HepG2 (cell line): ENCODE results near the gene DUOXA2. TPM values are rescaled to one million over a fixed set of nuclear protein-coding genes. Genes with fewer than 3 reads are reported as not detected.
A peak's percentile ranks its signal among the peaks of the same experiment; 100 is the strongest.

Source experiments
- ATAC-seq: fragments of 200-7000 bp; cut with Tn5 transposase; 3 replicates; pipeline ENCODE4 v1.9.1; 2020; ENCODE audit warnings: mild to moderate bottlenecking, moderate library complexity
- BruUV-seq: library from RNA; stranded (reverse); fragments of 400-500 nt; replicated peaks from 2 replicates; lab custom pipeline; 2021; lab: Mats Ljungman, UMichigan
- CTCF ChIA-PET: fragments of 300-600 bp; formaldehyde crosslinking; extraction: SDS; loops from one replicate; lab custom pipeline; 2021; ENCODE audit warnings: low total read pairs, inconsistent platforms, low intra/inter-chr PET ratio; lab: Yijun Ruan, JAX
- POLR2A ChIA-PET: fragments of 350-600 bp; sonication (Branson Sonifier 250); formaldehyde crosslinking; loops from one replicate; lab custom pipeline; 2020; ENCODE audit warnings: antibody characterized with exemption, inconsistent platforms; lab: Yijun Ruan, JAX
- DNase-seq: peaks from one replicate; pipeline ENCODE4 v3.0.0-alpha.2; 2015; ENCODE audit warnings: low spot score
- FAIRE-seq: peaks from 3 replicates; lab custom pipeline; 2011; peaks lifted over from hg19 to GRCh38; lab: Jason Lieb, UNC
- H2AFZ ChIP-seq: one replicate; pipeline ENCODE4 v1.6.1; 2011; ENCODE audit warnings: low read length, inconsistent platforms
- H3K27ac ChIP-seq: fragments of 300-600 bp; 3 replicates; pipeline ENCODE4 v1.8.0; 2011; ENCODE audit warnings: mixed run types, mild to moderate bottlenecking, mixed read lengths, low read length, inconsistent platforms; ENCODE audit not compliant: insufficient read depth; ENCODE audit errors: extremely low read length
- H3K27me3 ChIP-seq, 2 experiments: fragments of 200-600 bp in 1 of 2; 2 replicates in 1 of 2; 3 replicates in 1 of 2; pipeline versions ENCODE4 v1.6.0 to v1.8.0; 2011; ENCODE audit warnings: low read length in 2 of 2, mild to moderate bottlenecking in 2 of 2, moderate library complexity in 2 of 2, inconsistent platforms in 1 of 2; ENCODE audit not compliant: insufficient read depth in 2 of 2, control insufficient read depth in 1 of 2
- H3K36me3 ChIP-seq, 2 experiments: fragments of 200-600 bp in 1 of 2; replicated peaks in 1 of 2; 2 replicates in 1 of 2; 3 replicates in 1 of 2; pipeline versions ENCODE4 v1.5.1 to v1.8.0; 2011; ENCODE audit warnings: low read length in 2 of 2, inconsistent platforms in 1 of 2; ENCODE audit not compliant: insufficient read depth in 2 of 2, control insufficient read depth in 1 of 2
- H3K4me1 ChIP-seq: 2 replicates; pipeline ENCODE4 v1.5.1; 2012; ENCODE audit warnings: low read length, inconsistent platforms; ENCODE audit not compliant: insufficient read depth
- H3K4me2 ChIP-seq: 2 replicates; pipeline ENCODE4 v1.6.0; 2011; ENCODE audit warnings: low read depth, low read length, inconsistent platforms
- H3K4me3 ChIP-seq, 3 experiments: fragments of 200-600 bp in 1 of 3; sonication (generic), shearing (Covaris generic) in 1 of 3; replicated peaks in 1 of 3; 2 replicates each; pipeline ENCODE4 v1.5.1; 2011 to 2016; ENCODE audit warnings: low read length in 3 of 3, inconsistent platforms in 2 of 3, low read depth in 2 of 3, mild to moderate bottlenecking in 2 of 3, control low read depth in 1 of 3, mixed read lengths in 1 of 3; ENCODE audit not compliant: insufficient read depth in 1 of 3
- H3K79me2 ChIP-seq: one replicate; pipeline ENCODE4 v1.6.1; 2011; ENCODE audit warnings: low read length, inconsistent platforms; ENCODE audit not compliant: insufficient read depth
- H3K9ac ChIP-seq: 2 replicates; pipeline ENCODE4 v1.6.0; 2011; ENCODE audit warnings: mild to moderate bottlenecking, low read depth, low read length, inconsistent platforms; ENCODE audit not compliant: insufficient read depth
- H3K9me3 ChIP-seq: 2 replicates; pipeline ENCODE4 v1.5.1; 2012; ENCODE audit warnings: mild to moderate bottlenecking, low read length
- H4K20me1 ChIP-seq: 2 replicates; pipeline ENCODE4 v1.6.0; 2011; ENCODE audit warnings: inconsistent platforms, mild to moderate bottlenecking, low read length, moderate library complexity; ENCODE audit not compliant: insufficient read depth
- BCL6 ChIP-seq: IDR thresholded peaks from 2 replicates; pipeline ENCODE4 v1.6.1; 2016; ENCODE audit warnings: missing genetic modification reagents, missing compliant biosample characterization
- EP300 ChIP-seq, 3 experiments: sonication (generic) in 1 of 3; formaldehyde crosslinking in 1 of 3; IDR thresholded peaks; 2 replicates each; pipeline versions ENCODE4 v1.5.1 to v1.6.1; 2011 to 2020; ENCODE audit warnings: low read depth in 2 of 3, low read length in 2 of 3, borderline replicate concordance in 1 of 3, improper control_type of control experiment in 1 of 3, mild to moderate bottlenecking in 1 of 3, missing genetic modification reagents in 1 of 3, moderate library complexity in 1 of 3
- HNF4A ChIP-seq: sonication (generic); formaldehyde crosslinking; IDR thresholded peaks from 2 replicates; pipeline ENCODE4 v1.4.0; 2020; ENCODE audit warnings: missing genetic modification reagents
- KLF11 ChIP-seq: IDR thresholded peaks from 2 replicates; pipeline ENCODE4 v1.6.1; 2016; ENCODE audit warnings: missing compliant biosample characterization
- NCOA2 ChIP-seq: sonication (generic); formaldehyde crosslinking; IDR thresholded peaks from 2 replicates; pipeline ENCODE4 v1.8.0; 2022; ENCODE audit warnings: inconsistent platforms
- NFE2 ChIP-seq: sonication (generic); formaldehyde crosslinking; IDR thresholded peaks from 2 replicates; pipeline ENCODE4 v1.4.0; 2020; ENCODE audit warnings: missing genetic modification reagents
- NFYB ChIP-seq: sonication (generic); formaldehyde crosslinking; IDR thresholded peaks from 2 replicates; pipeline ENCODE4 v1.4.0; 2020; ENCODE audit warnings: missing genetic modification reagents
- WIZ ChIP-seq: sonication (generic); formaldehyde crosslinking; IDR thresholded peaks from 2 replicates; pipeline ENCODE4 v1.5.1; 2020; ENCODE audit warnings: mild to moderate bottlenecking, missing genetic modification reagents
- ZKSCAN8 ChIP-seq: IDR thresholded peaks from 2 replicates; pipeline ENCODE4 v1.6.1; 2016; ENCODE audit warnings: borderline replicate concordance, missing genetic modification reagents, missing compliant biosample characterization
- ZMYM4 ChIP-seq: sonication (generic); formaldehyde crosslinking; IDR thresholded peaks from 2 replicates; pipeline ENCODE4 v1.8.1; 2023; ENCODE audit warnings: mild to moderate bottlenecking, missing genetic modification reagents
- ZNF235 ChIP-seq: sonication (generic); formaldehyde crosslinking; IDR thresholded peaks from 2 replicates; pipeline ENCODE4 v1.8.1; 2023; ENCODE audit warnings: mild to moderate bottlenecking, missing genetic modification reagents, borderline replicate concordance
- ZNF484 ChIP-seq: sonication (generic); formaldehyde crosslinking; IDR thresholded peaks from 2 replicates; pipeline ENCODE4 v1.5.1; 2020; ENCODE audit warnings: mild to moderate bottlenecking, low read depth, missing genetic modification reagents, borderline replicate concordance
- ZNF564 ChIP-seq: sonication (generic); formaldehyde crosslinking; IDR thresholded peaks from 2 replicates; pipeline ENCODE4 v1.8.1; 2023; ENCODE audit warnings: mild to moderate bottlenecking, missing genetic modification reagents
- WGBS: methylation state at CpG from one replicate; pipeline ENCODE4 v1.1.6; 2017; ENCODE audit warnings: low lambda C conversion rate; 5-methylcytosine and 5-hydroxymethylcytosine counted together
- in situ Hi-C: cut with HindIII; loops from 2 replicates; pipeline ENCODE4 v1.10.0; 2017; ENCODE audit warnings: low pct_unique_long_range_greater_than_20kb; ENCODE audit not compliant: extremely low pct_ligation_motif_present
- intact Hi-C: fragments of 100-400 bp; cut with micrococcal nuclease; formaldehyde crosslinking; loops from one replicate; pipeline ENCODE4 v1.10.0; 2022; ENCODE audit not compliant: unreplicated experiment
- polyA plus RNA-seq, 8 experiments: library from polyadenylated mRNA; depleted of rRNA in 3 of 8; stranded (reverse) in 7 of 8; unstranded in 1 of 8; fragments of >200 nt; fragmentation: Illumina TruSeq in 4 of 8; extraction: Trizol in 4 of 8; gene quantifications; 2 replicates each; pipeline versions ENCODE4 v1.2.1 to v1.2.3, GENCODE V29; 2011 to 2016; ENCODE audit warnings: low read depth in 4 of 8, missing spikeins in 1 of 8, mixed read lengths in 1 of 8; ENCODE audit not compliant: insufficient read depth in 1 of 8
- total RNA-seq, 5 experiments: library from RNA; depleted of rRNA; stranded (reverse); fragments of >200 nt; fragmentation: Illumina TruSeq; extraction: Trizol; gene quantifications; 2 replicates each; pipeline ENCODE4 v1.2.3, GENCODE V29; 2016; ENCODE audit warnings: low read depth in 1 of 5
- TF ChIP-seq, protein P1 (sequence below): IDR thresholded peaks from 2 replicates; pipeline ENCODE4 v1.4.0; 2020; ENCODE audit warnings: mild to moderate bottlenecking, missing genetic modification reagents

DUOXA2 gene
- total and polyA plus RNA-seq, 2 of the 13 experiments (the other 11 are each of a cell fraction or from before 2014, with no cell fraction given) = 0.32 TPM; not detected in 1

DNA sequence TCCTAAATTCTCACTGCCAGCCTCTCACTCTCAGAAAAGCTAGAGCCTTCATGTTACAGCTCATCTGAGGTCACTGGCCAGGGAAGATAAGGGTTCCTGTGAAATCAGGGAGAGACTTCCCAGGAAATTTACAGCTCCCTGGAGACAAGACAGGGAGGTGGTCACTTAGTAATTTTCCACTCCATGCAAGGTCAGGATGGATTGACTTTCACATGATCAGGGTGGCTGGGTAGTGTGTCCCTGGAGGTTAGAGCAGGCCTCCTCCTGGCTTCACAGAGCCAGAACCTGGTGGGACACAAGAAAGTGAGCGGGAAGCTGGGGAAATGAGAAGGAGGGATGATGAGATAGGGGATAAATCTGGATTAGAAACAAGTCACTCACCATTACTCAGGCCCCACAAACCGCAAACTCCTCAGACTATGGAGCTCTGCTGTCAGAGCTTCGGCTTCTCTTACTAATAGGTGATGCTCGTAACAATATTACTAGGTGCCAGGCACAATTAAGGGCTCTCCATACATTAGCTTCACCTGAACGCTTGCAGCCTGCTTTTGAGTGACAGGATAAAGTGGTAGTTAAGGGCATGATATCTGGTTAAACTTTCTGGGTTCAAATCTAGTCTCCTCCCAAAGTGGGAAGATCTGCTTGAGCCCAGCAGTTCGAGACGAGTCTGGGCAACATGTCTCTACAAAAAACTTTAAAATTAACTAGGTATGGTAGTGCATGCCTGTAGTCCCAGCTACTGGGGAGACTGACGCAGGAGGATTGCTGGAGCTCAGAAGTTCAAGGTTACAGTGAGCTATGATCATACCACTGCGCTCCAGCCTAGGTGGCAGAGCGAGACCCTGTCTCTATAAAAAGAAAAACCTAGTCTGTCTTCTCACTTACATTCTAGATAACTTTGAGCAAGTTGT is 25.1 kb upstream of the DUOXA2 start:
- peak in 1 of 2 experiments; percentile 56; a peak in 1 of 4 replicates for TF ChIP-seq EP300 (IDR thresholded peaks at IDR 0.05; ENCODE audit: low read depth in 2 of 2, low read length in 2 of 2)
- TF ChIP-seq EP300 (CRISPR knock-in tag; IDR thresholded peaks at IDR 0.05; ENCODE audit: borderline replicate concordance) = no peak
- TF ChIP-seq ZNF235 = no peak
- no peak for TF ChIP-seq ZKSCAN8 (CRISPR knock-in tag)
- TF ChIP-seq HNF4A (CRISPR knock-in tag) = peak; percentile 51; the same call in 1 of the 2 replicates
- TF ChIP-seq, protein P1, sequence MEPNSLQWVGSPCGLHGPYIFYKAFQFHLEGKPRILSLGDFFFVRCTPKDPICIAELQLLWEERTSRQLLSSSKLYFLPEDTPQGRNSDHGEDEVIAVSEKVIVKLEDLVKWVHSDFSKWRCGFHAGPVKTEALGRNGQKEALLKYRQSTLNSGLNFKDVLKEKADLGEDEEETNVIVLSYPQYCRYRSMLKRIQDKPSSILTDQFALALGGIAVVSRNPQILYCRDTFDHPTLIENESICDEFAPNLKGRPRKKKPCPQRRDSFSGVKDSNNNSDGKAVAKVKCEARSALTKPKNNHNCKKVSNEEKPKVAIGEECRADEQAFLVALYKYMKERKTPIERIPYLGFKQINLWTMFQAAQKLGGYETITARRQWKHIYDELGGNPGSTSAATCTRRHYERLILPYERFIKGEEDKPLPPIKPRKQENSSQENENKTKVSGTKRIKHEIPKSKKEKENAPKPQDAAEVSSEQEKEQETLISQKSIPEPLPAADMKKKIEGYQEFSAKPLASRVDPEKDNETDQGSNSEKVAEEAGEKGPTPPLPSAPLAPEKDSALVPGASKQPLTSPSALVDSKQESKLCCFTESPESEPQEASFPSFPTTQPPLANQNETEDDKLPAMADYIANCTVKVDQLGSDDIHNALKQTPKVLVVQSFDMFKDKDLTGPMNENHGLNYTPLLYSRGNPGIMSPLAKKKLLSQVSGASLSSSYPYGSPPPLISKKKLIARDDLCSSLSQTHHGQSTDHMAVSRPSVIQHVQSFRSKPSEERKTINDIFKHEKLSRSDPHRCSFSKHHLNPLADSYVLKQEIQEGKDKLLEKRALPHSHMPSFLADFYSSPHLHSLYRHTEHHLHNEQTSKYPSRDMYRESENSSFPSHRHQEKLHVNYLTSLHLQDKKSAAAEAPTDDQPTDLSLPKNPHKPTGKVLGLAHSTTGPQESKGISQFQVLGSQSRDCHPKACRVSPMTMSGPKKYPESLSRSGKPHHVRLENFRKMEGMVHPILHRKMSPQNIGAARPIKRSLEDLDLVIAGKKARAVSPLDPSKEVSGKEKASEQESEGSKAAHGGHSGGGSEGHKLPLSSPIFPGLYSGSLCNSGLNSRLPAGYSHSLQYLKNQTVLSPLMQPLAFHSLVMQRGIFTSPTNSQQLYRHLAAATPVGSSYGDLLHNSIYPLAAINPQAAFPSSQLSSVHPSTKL (CRISPR knock-in tag) = 0 out of 2 replicates have a peak, but pooled peaks have one; percentile 44
- no peak for TF ChIP-seq WIZ (CRISPR knock-in tag)
- TF ChIP-seq ZNF564 (CRISPR knock-in tag) = no peak
- TF ChIP-seq BCL6 (CRISPR knock-in tag) = 0 out of 2 replicates have a peak, but pooled peaks have one; percentile 14
- TF ChIP-seq ZNF484 (CRISPR knock-in tag) = no peak
- no peak for TF ChIP-seq KLF11 (CRISPR knock-in tag)
- TF ChIP-seq ZMYM4 (CRISPR knock-in tag) = no peak
- TF ChIP-seq NFE2 (CRISPR knock-in tag) = no peak
- TF ChIP-seq NCOA2 (CRISPR knock-in tag) = 0 out of 2 replicates have a peak, but pooled peaks have one; percentile 15
- no peak for TF ChIP-seq NFYB

More for the DNA sequence above, 25.1 kb upstream of the DUOXA2 start:
- WGBS = 38% methylated on average over 9 of the region's 10 CpGs
- peaks cover 48% of the 10 kb centered on the region for H3K4me1 ChIP-seq
- no peak overlapping the region for H3K9ac ChIP-seq
- no TSS peak for BruUV-seq
- no peaks in the 10 kb centered on the region for H3K9me3 ChIP-seq
- ChIA-PET CTCF (no interaction called here), POLR2A (no interaction called here)
- H3K36me3 ChIP-seq = no peaks in the 10 kb centered on the region
- ATAC-seq (peak; percentile 61), FAIRE-seq (peak; percentile 56), DNase-seq (peak; percentile 36)
- in situ Hi-C loops = no loop called here
- peaks cover 0 to 11% of the 10 kb centered on the region in 2 experiments; a peak in 4 of 5 replicates for H3K27me3 ChIP-seq
- no peaks in the 10 kb centered on the region for H4K20me1 ChIP-seq
- peak overlapping the region; percentile 41 for H3K4me2 ChIP-seq
- peak overlapping the region in 1 of 3 experiments; percentile 6; a peak in 1 of 6 replicates for H3K4me3 ChIP-seq
- H3K79me2 ChIP-seq = no peaks in the 10 kb centered on the region
- no peak overlapping the region for H3K27ac ChIP-seq
- intact Hi-C loops = no loop called here
- H2AFZ ChIP-seq = no peak overlapping the region
